Duodenal mucosa (tissue), 2 donors: ENCODE data around the gene CAB39.

ENCODE experiments used
- H3K27ac ChIP-seq: one replicate; pipeline ENCODE4 v1.7.0; 2013; ENCODE audit warnings: low read depth, low read length
- H3K27me3 ChIP-seq, 2 donors: one replicate each; pipeline ENCODE4 v1.7.0; 2013; ENCODE audit warnings: low read length in 2 of 2, control low read depth in 1 of 2; ENCODE audit not compliant: insufficient read depth in 2 of 2, control insufficient read depth in 1 of 2
- H3K36me3 ChIP-seq, 2 donors: one replicate each; pipeline ENCODE4 v1.7.0; 2013; ENCODE audit warnings: low read length in 2 of 2, control low read depth in 1 of 2; ENCODE audit not compliant: insufficient read depth in 2 of 2, control insufficient read depth in 1 of 2
- H3K4me1 ChIP-seq, 2 donors: one replicate each; pipeline ENCODE4 v1.7.0; 2013; ENCODE audit warnings: low read length in 2 of 2, control low read depth in 1 of 2; ENCODE audit not compliant: insufficient read depth in 2 of 2, control insufficient read depth in 1 of 2
- H3K4me3 ChIP-seq, 2 donors: one replicate each; pipeline ENCODE4 v1.7.0; 2013; ENCODE audit warnings: low read length in 2 of 2, low read depth in 1 of 2
- H3K9ac ChIP-seq, 2 donors: one replicate each; pipeline ENCODE4 v1.7.0; 2013; ENCODE audit warnings: low read length in 2 of 2, low read depth in 1 of 2
- H3K9me3 ChIP-seq, 2 donors: one replicate each; pipeline ENCODE4 v1.7.0; 2013; ENCODE audit warnings: low read length in 2 of 2, control low read depth in 1 of 2; ENCODE audit not compliant: control insufficient read depth in 1 of 2

Gene CAB39

DNA sequence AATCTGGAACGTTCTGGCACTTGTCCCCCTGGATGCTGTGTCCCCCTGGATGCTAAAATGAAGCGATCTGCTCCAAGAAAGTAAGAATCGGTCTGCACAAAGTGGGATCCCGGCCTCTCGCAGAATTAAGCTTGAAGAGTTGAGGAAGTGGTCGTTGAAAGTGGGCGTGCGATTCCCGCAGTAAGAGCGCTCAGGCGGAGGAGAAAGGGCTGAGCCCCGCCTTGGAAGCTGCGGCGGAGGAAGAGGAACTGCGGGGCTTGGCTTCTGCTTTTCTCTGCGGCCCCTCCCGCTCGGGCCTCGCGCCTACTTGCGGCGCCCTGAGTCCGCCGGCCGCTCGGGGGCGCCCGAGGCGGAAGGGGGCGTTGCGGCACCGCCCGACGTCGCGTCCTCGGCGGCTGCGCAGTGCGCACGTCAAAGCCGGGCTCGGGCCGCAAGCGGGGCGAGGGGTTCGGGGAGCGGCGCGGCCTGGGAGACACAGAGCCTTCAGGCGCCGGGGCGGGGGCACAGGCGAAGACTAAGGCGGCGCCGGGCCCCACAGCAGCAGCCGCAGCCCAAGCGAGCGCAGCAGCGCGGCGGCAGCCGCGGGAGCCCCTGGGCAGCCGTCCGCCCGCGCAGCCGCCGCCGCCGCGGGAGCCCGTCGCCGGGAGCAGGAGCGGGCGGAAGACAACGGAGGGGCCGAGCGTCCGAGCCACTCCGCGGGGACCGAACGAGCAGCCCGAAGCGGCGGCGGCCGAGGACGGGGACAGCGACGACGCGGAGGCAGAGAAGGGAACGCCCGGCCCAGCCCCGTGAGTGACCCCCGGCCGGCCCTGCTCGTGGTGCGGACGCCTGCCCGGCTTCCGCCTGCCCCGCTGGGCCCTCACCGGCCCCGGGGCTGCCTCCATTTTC lies at the start of gene CAB39:
CAB39 (plus strand) TSS at position 400 of the 888 bp plus-strand sequence. CDS start 47,160 bp downstream, outside the sequence.
- H3K27ac ChIP-seq, result peak within 1 kb of the TSS; percentile 88
- H3K9me3 ChIP-seq, result no peaks in the 10 kb centered on the region
- H3K4me3 ChIP-seq, result peak within 1 kb of the TSS; percentile 72 to 88
- no peaks in the 10 kb centered on the region for H3K27me3 ChIP-seq
- peak within 1 kb of the TSS; percentile 82 to 94 for H3K9ac ChIP-seq
- H3K4me1 ChIP-seq, result peaks cover 31 to 33% of the 10 kb centered on the region in 2 donors
- no peaks in the 10 kb centered on the region for H3K36me3 ChIP-seq

DNA sequence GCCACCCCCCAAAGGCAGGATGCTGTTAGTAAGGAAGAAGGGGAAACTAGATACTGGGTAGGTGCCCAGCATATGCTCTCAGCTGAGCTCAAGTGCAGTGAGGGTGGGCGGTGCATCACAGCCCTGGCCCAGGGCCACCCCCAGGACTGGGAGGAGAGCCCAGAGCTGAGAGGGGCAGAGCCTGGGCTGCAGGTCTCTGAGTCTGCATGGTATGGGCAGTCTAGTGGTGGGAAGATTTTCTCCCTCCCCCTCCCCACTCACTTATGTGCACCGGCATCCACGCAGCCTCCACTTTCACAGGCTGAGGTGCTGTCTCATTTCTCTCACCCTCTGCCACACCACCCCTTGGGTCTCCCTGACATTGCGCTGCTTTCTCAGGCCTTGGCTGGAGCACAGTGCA lies 48.5 kb upstream of the CAB39 start:
- no peak overlapping the region for H3K27ac ChIP-seq
- H3K4me3 ChIP-seq, result no peak overlapping the region
- no peak overlapping the region for H3K9ac ChIP-seq
- H3K27me3 ChIP-seq, result no peaks in the 10 kb centered on the region
- no peaks in the 10 kb centered on the region for H3K9me3 ChIP-seq
- peaks cover 28 to 40% of the 10 kb centered on the region in 2 donors for H3K4me1 ChIP-seq
- no peaks in the 10 kb centered on the region for H3K36me3 ChIP-seq

DNA sequence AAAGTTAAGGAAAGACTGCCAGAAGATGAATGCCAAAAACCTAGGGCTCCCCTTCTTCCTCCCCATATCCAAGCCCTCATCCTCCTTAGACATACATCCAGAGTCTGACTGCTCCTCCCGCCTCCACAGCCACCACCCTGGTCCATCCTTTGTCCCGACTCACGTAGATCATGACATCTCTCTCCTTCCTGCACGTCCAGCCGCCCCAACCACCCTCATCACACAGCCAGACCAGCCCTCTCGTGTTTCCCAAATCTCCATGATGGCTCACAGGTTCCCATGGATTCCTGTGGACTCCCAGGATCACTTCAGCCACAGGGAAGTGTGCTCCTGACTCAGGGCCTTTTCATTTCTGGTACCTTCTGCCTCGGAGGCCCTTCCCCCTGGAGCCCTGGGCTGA lies 47.8 kb upstream of the CAB39 start:
- no peaks in the 10 kb centered on the region for H3K27me3 ChIP-seq
- H3K36me3 ChIP-seq, result no peaks in the 10 kb centered on the region
- no peaks in the 10 kb centered on the region for H3K9me3 ChIP-seq
- no peak overlapping the region for H3K4me3 ChIP-seq
- H3K27ac ChIP-seq, result no peak overlapping the region
- H3K4me1 ChIP-seq, result peaks cover 23 to 43% of the 10 kb centered on the region in 2 donors
- no peak overlapping the region for H3K9ac ChIP-seq

DNA sequence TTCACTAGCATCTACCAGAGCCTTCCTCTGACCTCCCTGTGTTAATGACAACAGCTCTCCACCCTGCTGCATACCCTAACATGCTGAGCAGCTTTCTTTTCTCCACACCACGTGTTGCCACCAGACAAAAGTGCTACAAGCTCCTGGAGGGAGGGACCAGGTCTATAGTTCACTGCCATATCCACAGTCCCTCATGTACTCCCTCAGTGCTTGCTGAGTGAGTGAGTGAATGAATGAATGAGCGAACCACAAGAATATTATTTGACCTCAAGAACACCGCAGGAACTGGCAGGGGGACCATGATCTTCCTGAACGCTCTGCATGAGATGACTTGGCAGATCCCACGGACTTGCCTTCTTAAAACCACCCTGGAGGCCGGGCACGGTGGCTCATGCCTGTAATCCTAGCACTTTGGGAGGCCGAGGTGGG lies 47.4 kb upstream of the CAB39 start:
- no peaks in the 10 kb centered on the region for H3K36me3 ChIP-seq
- no peak overlapping the region for H3K9ac ChIP-seq
- peaks cover 20 to 40% of the 10 kb centered on the region in 2 donors for H3K4me1 ChIP-seq
- H3K4me3 ChIP-seq, result no peak overlapping the region
- no peaks in the 10 kb centered on the region for H3K9me3 ChIP-seq
- H3K27me3 ChIP-seq, result no peaks in the 10 kb centered on the region
- no peak overlapping the region for H3K27ac ChIP-seq

DNA sequence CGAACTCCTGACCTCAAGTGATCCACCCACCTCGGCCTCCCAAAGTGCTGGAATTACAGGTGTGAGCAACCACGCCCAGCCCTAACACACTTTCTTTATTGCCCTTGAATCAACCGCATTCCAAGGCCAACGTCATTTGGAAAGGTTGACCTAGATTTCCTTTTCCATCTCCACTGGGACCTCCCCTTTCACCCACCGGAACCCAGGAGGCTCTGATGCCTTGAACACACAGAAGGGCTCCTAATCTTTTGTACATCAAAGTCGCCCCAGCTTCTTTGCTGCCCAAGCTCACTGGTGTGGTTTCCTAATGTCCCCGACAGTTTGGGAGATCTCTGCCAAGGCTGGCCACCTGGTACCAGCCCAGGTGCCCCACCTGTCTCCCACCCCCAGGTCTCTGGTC lies 46.2 kb upstream of the CAB39 start:
- Histone ChIP-seq H3K27me3 (no peaks in the 10 kb centered on the region), H3K9me3 (no peaks in the 10 kb centered on the region), H3K27ac (no peak overlapping the region), H3K9ac (no peak overlapping the region), H3K36me3 (no peaks in the 10 kb centered on the region), H3K4me3 (no peak overlapping the region), H3K4me1 (peaks cover 21 to 36% of the 10 kb centered on the region in 2 donors)

DNA sequence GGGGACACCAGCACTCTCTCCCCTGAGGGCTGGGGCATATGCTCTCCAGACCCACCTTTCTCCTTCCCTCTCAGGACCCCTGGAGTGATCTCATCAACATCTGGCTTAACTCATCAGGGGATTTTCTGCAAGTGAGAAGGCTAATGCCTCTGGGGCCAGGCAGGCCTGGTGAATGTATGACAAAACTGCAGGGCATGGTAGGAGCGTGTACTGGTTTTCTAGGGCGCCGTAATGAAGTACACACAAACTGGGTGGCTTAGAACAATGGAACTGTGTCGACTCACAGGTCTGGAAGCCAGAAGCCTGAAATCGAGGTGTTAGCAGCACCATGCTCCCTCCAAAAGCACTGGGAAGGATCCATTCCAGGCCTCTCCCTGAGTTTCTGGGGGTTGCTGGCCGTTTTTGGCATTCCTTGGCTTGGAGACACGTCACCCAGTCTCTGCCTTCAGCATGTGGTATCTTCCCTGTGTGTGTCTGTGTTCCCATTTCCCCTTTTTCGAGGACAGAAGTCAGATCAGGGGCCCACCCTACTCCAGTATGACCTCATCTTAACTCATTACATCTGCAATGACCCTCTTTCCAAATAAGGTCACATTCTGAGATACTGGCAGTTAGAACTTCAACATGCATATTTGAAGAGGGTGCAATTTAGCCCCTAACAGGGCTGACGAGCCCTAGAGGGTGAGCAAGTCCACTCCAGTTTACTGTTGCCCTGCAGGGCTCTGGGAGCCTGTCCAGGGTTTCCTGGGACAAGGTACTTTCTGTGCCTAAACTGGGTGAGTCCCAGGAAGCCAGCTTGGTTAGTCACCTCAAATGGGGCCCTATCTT lies 45.5 kb upstream of the CAB39 start:
- Histone ChIP-seq H3K9me3 (no peaks in the 10 kb centered on the region), H3K36me3 (no peaks in the 10 kb centered on the region), H3K9ac (no peak overlapping the region), H3K4me1 (peaks cover 24 to 35% of the 10 kb centered on the region in 2 donors), H3K4me3 (no peak overlapping the region), H3K27ac (no peak overlapping the region), H3K27me3 (no peaks in the 10 kb centered on the region)

DNA sequence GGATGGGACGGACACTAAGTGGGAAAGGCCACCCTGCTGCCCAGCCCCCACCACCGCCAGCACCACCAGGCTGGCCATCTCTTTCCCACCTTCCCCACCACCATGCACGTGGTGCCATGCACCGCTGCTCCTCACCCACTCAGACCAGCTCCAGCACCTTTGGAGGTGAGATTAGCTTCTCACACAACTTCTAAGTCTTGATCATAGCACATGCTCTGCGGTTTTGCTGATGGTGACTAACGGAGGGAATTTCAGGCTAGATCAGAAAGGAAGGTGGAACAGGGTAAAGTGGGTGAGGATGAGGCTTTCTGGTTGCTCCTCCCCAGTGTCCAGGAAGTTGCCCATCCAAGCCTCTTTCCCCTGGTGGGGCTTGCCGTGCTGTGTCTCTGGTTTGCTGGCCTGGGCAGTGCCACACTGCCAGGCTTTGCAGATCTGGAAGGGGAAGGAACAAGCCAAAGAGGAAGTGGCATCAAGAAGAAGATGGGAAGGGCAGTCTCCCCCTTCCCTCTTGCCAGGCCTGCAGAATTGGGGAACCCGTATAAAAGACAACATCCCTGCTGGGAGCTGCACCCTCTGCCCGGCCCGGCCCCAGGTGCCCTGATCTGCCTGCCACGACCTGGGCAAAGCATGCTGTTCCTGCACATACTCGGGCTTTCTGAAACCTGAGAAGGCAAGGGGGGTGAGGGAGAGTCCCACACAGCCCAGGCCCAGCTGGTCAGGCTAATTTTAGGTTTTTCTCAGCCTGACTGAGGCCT lies 44.3 kb upstream of the CAB39 start:
- Histone ChIP-seq H3K36me3 (no peaks in the 10 kb centered on the region), H3K4me1 (peaks cover 24 to 31% of the 10 kb centered on the region in 2 donors), H3K4me3 (no peak overlapping the region), H3K9me3 (no peaks in the 10 kb centered on the region), H3K27ac (no peak overlapping the region), H3K27me3 (no peaks in the 10 kb centered on the region), H3K9ac (no peak overlapping the region)

DNA sequence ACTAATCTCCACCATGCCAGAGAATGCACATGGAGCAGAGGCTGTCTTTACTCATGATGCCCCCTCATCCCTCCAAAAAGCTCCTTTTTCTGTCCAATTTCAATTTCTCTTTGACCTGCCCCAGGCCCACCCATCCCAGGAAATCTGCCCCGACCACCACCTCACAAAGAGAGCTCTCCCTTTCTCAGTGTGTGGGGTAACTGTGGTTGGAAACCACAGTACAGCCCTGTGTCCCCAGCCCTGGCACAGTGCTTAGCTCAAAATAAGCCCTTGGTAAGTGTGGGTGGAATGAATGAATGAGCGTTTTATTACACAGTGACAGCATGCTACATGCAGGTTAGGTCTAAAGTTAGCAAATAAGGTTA lies 43.7 kb upstream of the CAB39 start:
- no peak overlapping the region for H3K4me3 ChIP-seq
- no peaks in the 10 kb centered on the region for H3K27me3 ChIP-seq
- H3K27ac ChIP-seq, result no peak overlapping the region
- no peaks in the 10 kb centered on the region for H3K36me3 ChIP-seq
- H3K9me3 ChIP-seq, result no peaks in the 10 kb centered on the region
- peaks cover 24 to 31% of the 10 kb centered on the region in 2 donors for H3K4me1 ChIP-seq
- no peak overlapping the region for H3K9ac ChIP-seq

DNA sequence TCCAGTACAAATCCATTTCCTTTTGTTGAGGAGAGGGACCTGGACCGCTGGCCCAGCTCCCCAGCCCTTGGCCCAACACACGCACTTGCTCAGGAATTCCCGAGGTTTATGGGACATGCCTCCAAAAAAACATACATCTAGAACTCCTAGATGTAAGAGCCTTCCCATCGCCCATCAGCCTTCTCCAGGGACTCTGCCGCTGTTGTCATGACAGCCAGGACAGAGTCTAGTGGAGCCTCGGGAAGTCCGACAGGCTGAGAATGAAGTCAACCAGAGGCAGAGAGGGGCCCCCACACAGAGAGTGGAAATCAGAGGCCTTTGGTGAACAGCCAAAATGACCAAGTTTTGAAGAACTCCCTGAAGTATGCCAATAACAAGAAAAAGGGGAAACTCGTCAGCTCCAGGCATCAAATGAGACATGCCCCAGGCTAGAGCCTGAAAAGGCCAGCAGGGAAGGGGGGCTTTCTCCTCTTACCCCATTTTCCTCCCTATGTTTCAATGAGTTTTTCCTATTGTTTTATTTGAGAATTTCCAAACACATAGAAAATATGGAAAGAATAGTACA lies 43.2 kb upstream of the CAB39 start:
- Histone ChIP-seq H3K9ac (no peak overlapping the region), H3K4me1 (peaks cover 24 to 31% of the 10 kb centered on the region in 2 donors), H3K36me3 (no peaks in the 10 kb centered on the region), H3K4me3 (no peak overlapping the region), H3K27me3 (no peaks in the 10 kb centered on the region), H3K27ac (no peak overlapping the region), H3K9me3 (no peaks in the 10 kb centered on the region)
